Measurements from ENCODE around the gene NTMT2.

- TF ChIP-seq CTCF (IDR thresholded peaks at IDR 0.05 in 4 of 5, conservative IDR thresholded peaks at IDR 0.05 in 1 of 5) (no peak), POLR2A (IDR thresholded peaks at IDR 0.05) (no peak)
These were observed 69.5 kb downstream of the NTMT2 start for GRCh38 chr1:170215072-170215885.
